B cell (primary cell): ENCODE data around the gene ZYG11A. TPM values are rescaled to one million over a fixed set of nuclear protein-coding genes. Genes with fewer than 3 reads are reported as not detected.

Experiments used
- ATAC-seq: fragments of 200-7000 bp; cut with Tn5 transposase; one replicate; pipeline ENCODE4 v1.10.0; 2021; ENCODE audit warnings: low read depth, mild to moderate bottlenecking, moderate number of reproducible peaks, moderate library complexity
- CTCF ChIA-PET: fragments of 350-600 bp; sonication (Branson Sonifier 250); formaldehyde crosslinking; loops from one replicate; lab custom pipeline; 2021; ENCODE audit warnings: antibody characterized with exemption, inconsistent platforms; lab: Charles Lee
- POLR2A ChIA-PET: fragments of 350-600 bp; sonication (Branson Sonifier 250); formaldehyde crosslinking; loops from one replicate; lab custom pipeline; 2021; ENCODE audit warnings: antibody characterized with exemption; lab: Charles Lee
- DNase-seq: peaks from one replicate; pipeline ENCODE4 v3.0.0; 2013
- H2AFZ ChIP-seq: 2 replicates; pipeline ENCODE4 v1.6.1; 2012; ENCODE audit warnings: mild to moderate bottlenecking, low read depth, low read length; ENCODE audit not compliant: insufficient read depth, poor library complexity, severe bottlenecking
- H3K27ac ChIP-seq, 2 donors: 1 replicate in 1 of 2; 2 replicates in 1 of 2; pipeline ENCODE4 v1.5.1; 2012 to 2013; ENCODE audit warnings: low read length in 2 of 2, mild to moderate bottlenecking in 2 of 2, moderate library complexity in 1 of 2
- H3K27me3 ChIP-seq, 4 experiments: fragments of 200-600 bp in 1 of 4; sonication (generic) in 1 of 4; replicated peaks in 1 of 4; 1 replicate in 2 of 4; 2 replicates in 2 of 4; pipeline versions ENCODE4 v1.6.1 to v1.7.0; 2013 to 2016; ENCODE audit warnings: low read length in 3 of 4, mild to moderate bottlenecking in 2 of 4, mixed read lengths in 1 of 4, moderate library complexity in 1 of 4; ENCODE audit not compliant: insufficient read depth in 4 of 4, control insufficient read depth in 3 of 4; ENCODE audit errors: control extremely low read depth in 1 of 4
- H3K36me3 ChIP-seq, 2 experiments: replicated peaks in 1 of 2; 1 replicate in 1 of 2; 2 replicates in 1 of 2; pipeline versions ENCODE4 v1.6.1 to v1.7.1; 2013; ENCODE audit warnings: low read length in 1 of 2; ENCODE audit not compliant: insufficient read depth in 2 of 2, control insufficient read depth in 1 of 2; ENCODE audit errors: control extremely low read depth in 1 of 2, extremely low read depth in 1 of 2
- H3K4me1 ChIP-seq, 2 donors: fragments of 200-600 bp in 1 of 2; sonication (generic) in 1 of 2; 1 replicate in 1 of 2; 2 replicates in 1 of 2; pipeline versions ENCODE4 v1.5.1 to v1.6.1; 2013 to 2017; ENCODE audit warnings: low read length in 2 of 2; ENCODE audit not compliant: control insufficient read depth in 2 of 2, insufficient read depth in 2 of 2
- H3K4me2 ChIP-seq: replicated peaks from 2 replicates; pipeline ENCODE3; 2012; ENCODE audit warnings: mild to moderate bottlenecking, low read depth, low read length; ENCODE audit not compliant: poor library complexity, severe bottlenecking
- H3K4me3 ChIP-seq, 5 experiments: fragments of 200-600 bp in 1 of 5; sonication (generic) in 1 of 5; 1 replicate in 3 of 5; 2 replicates in 2 of 5; pipeline versions ENCODE4 v1.5.1 to v1.7.0; 2011 to 2016; ENCODE audit warnings: low read length in 4 of 5, mild to moderate bottlenecking in 4 of 5, low read depth in 2 of 5, control low read depth in 1 of 5, moderate library complexity in 1 of 5; ENCODE audit not compliant: insufficient read depth in 1 of 5; ENCODE audit errors: control extremely low read depth in 1 of 5, extremely low read depth in 1 of 5
- H3K79me2 ChIP-seq: fragments of 200-600 bp; sonication (generic); one replicate; pipeline ENCODE4 v1.6.0; 2016; ENCODE audit warnings: low read length; ENCODE audit not compliant: control insufficient read depth, insufficient read depth
- H3K9ac ChIP-seq: fragments of 200-600 bp; sonication (generic); 2 replicates; pipeline ENCODE4 v1.6.1; 2017; ENCODE audit warnings: mild to moderate bottlenecking, low read length, moderate library complexity
- H3K9me3 ChIP-seq, 3 donors: one replicate each; pipeline versions ENCODE4 v1.6.1 to v1.7.1; 2013; ENCODE audit warnings: low read length in 2 of 3; ENCODE audit not compliant: control insufficient read depth in 2 of 3, insufficient read depth in 1 of 3; ENCODE audit errors: control extremely low read depth in 1 of 3
- H4K20me1 ChIP-seq: 2 replicates; pipeline ENCODE4 v1.6.0; 2012; ENCODE audit warnings: mild to moderate bottlenecking, low read length; ENCODE audit not compliant: insufficient read depth, control insufficient read depth, poor library complexity, severe bottlenecking
- H3K27ac Mint-ChIP-seq: one replicate; pipeline ENCODE4 v1.8.0; 2021; ENCODE audit warnings: mixed read lengths
- H3K27me3 Mint-ChIP-seq: one replicate; pipeline ENCODE4 v1.8.0; 2021; ENCODE audit warnings: mixed read lengths
- H3K4me1 Mint-ChIP-seq: one replicate; pipeline ENCODE4 v1.8.0; 2021; ENCODE audit warnings: mixed read lengths
- H3K4me3 Mint-ChIP-seq: one replicate; pipeline ENCODE4 v1.8.0; 2021; ENCODE audit warnings: mixed read lengths
- H3K9me3 Mint-ChIP-seq: one replicate; pipeline ENCODE4 v1.8.0; 2022; ENCODE audit warnings: mixed read lengths; ENCODE audit not compliant: insufficient read depth
- CTCF ChIP-seq: fragments of 200-600 bp; IDR thresholded peaks from one replicate; pipeline ENCODE4 v1.8.0; 2022; ENCODE audit warnings: antibody characterized with exemption, mild to moderate bottlenecking
- EZH2 ChIP-seq: IDR thresholded peaks from 2 replicates; pipeline ENCODE4 v1.6.1; 2012; ENCODE audit warnings: borderline replicate concordance, low read depth, mild to moderate bottlenecking, moderate library complexity, low read length; ENCODE audit not compliant: insufficient read depth, poor library complexity, severe bottlenecking
- WGBS: methylation state at CpG from one replicate; pipeline ENCODE4 v1.1.5; 2013; ENCODE audit warnings: missing lambda C conversion rate; ENCODE audit not compliant: insufficient coverage; 5-methylcytosine and 5-hydroxymethylcytosine counted together
- intact Hi-C: fragments of 100-400 bp; cut with micrococcal nuclease; formaldehyde crosslinking; loops from one replicate; pipeline ENCODE4 v1.10.0; 2022
- polyA plus RNA-seq: library from polyadenylated mRNA; depleted of rRNA; stranded (reverse); fragments of >200 nt; gene quantifications from 2 replicates; pipeline ENCODE4 v1.2.3, GENCODE V29; 2012
- total RNA-seq, 2 donors: library from RNA; stranded (reverse); fragments of 120-200 nt in 1 of 2; gene quantifications; 1 replicate in 1 of 2; 2 replicates in 1 of 2; pipeline versions ENCODE4 v1.2.3 to v1.2.4, GENCODE V29; 2013 to 2022

The ZYG11A gene
- total and polyA plus RNA-seq, 2 donors (not counting 1 experiment from before 2014, with no cell fraction given), result 0.24 to 1.5 TPM

GRCh38 chr1:52856026-52856425, 13.5 kb downstream of the ZYG11A start:
- WGBS, result 80% methylated on average over 1 of the region's 4 CpGs
- ChIA-PET CTCF (no interaction called here), POLR2A (no interaction called here)
- H3K4me2 ChIP-seq, result no peak overlapping the region
- no peaks in the 10 kb centered on the region for H3K4me1 Mint-ChIP-seq
- no peak overlapping the region for H3K4me3 ChIP-seq
- no peaks in the 10 kb centered on the region for H3K4me1 ChIP-seq
- H3K27me3 ChIP-seq, result no peaks in the 10 kb centered on the region
- intact Hi-C loops, result no loop called here
- ATAC-seq, result no peak
- no peaks in the 10 kb centered on the region for H3K9me3 ChIP-seq
- no peaks in the 10 kb centered on the region for H4K20me1 ChIP-seq
- no peaks in the 10 kb centered on the region for H3K79me2 ChIP-seq
- DNase-seq, result no peak
- H3K9ac ChIP-seq, result no peak overlapping the region
- H3K27ac ChIP-seq, result no peak overlapping the region
- H3K36me3 ChIP-seq, result no peaks in the 10 kb centered on the region
- H3K4me3 Mint-ChIP-seq, result no peak overlapping the region
- H2AFZ ChIP-seq, result no peak overlapping the region
- TF ChIP-seq CTCF, result no peak
- TF ChIP-seq EZH2, result no peak
- H3K27ac Mint-ChIP-seq, result no peak overlapping the region
- H3K9me3 Mint-ChIP-seq, result no peaks in the 10 kb centered on the region
- no peaks in the 10 kb centered on the region for H3K27me3 Mint-ChIP-seq

- Mint-ChIP-seq H3K4me1 (no peaks in the 10 kb centered on the region), H3K9me3 (no peaks in the 10 kb centered on the region), H3K27ac (no peak overlapping the region), H3K4me3 (no peak overlapping the region), H3K27me3 (no peaks in the 10 kb centered on the region)
- CTCF ChIA-PET, result no interaction called here
- POLR2A ChIA-PET, result no interaction called here
- no CpG with 5 or more reads among the region's 4 CpGs for WGBS
- Histone ChIP-seq H3K27ac (no peak overlapping the region), H3K79me2 (no peaks in the 10 kb centered on the region), H3K36me3 (no peaks in the 10 kb centered on the region), H3K4me3 (no peak overlapping the region), H3K27me3 (no peaks in the 10 kb centered on the region), H3K4me2 (no peak overlapping the region), H2AFZ (no peak overlapping the region), H3K9ac (no peak overlapping the region), H4K20me1 (no peaks in the 10 kb centered on the region), H3K9me3 (no peaks in the 10 kb centered on the region), H3K4me1 (no peaks in the 10 kb centered on the region)
- intact Hi-C loops, result no loop called here
- no peak for DNase-seq
- ATAC-seq, result no peak
- no peak for TF ChIP-seq EZH2
- TF ChIP-seq CTCF, result no peak
Measured at GRCh38 chr1:52857443-52857842, 14.9 kb downstream of the ZYG11A start.
